OCI-LY3 (cell line): ENCODE results near the gene OR9A4.

Experiments used
- EZH2phosphoT487 ChIP-seq: fragments of 200-600 bp; shearing (Covaris generic); IDR thresholded peaks from 2 replicates; pipeline ENCODE4 v1.6.1; 2018; ENCODE audit warnings: antibody characterized with exemption, mixed run types, low read depth
- TF ChIP-seq, protein P1 (sequence below): fragments of 200-600, 300-600 bp; sonication (generic); IDR thresholded peaks from 2 replicates; pipeline ENCODE4 v1.5.1; 2014; ENCODE audit warnings: antibody characterized with exemption, low read length, low read depth

DNA sequence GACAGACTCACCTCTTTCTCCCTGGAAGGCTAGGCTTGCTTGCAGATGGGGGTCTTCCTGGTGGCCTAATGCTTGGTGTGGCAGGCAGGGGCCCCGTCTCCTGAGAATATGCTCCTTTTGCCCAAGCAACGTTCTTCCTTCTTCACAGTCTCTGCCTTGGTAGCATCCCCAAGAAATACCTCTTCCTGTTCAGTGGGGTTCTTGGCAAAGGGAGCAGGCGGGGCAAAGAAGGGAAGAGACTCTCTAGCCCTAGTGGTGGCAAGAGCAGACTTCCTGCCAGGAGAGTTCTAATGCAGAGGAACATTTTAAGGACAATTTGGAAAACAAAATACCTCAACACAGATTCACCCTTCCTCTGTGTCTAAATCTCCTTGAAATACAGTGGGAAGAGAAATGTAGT, 30.6 kb downstream of the OR9A4 start, which contains the start of gene CLEC5A:
- TF ChIP-seq EZH2phosphoT487 = no peak
- TF ChIP-seq, protein P1, sequence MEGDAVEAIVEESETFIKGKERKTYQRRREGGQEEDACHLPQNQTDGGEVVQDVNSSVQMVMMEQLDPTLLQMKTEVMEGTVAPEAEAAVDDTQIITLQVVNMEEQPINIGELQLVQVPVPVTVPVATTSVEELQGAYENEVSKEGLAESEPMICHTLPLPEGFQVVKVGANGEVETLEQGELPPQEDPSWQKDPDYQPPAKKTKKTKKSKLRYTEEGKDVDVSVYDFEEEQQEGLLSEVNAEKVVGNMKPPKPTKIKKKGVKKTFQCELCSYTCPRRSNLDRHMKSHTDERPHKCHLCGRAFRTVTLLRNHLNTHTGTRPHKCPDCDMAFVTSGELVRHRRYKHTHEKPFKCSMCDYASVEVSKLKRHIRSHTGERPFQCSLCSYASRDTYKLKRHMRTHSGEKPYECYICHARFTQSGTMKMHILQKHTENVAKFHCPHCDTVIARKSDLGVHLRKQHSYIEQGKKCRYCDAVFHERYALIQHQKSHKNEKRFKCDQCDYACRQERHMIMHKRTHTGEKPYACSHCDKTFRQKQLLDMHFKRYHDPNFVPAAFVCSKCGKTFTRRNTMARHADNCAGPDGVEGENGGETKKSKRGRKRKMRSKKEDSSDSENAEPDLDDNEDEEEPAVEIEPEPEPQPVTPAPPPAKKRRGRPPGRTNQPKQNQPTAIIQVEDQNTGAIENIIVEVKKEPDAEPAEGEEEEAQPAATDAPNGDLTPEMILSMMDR = no peak
